AG04450 (cell line): ENCODE data around the gene IER2. TPM values are rescaled to one million over a fixed set of nuclear protein-coding genes. Genes with fewer than 3 reads are reported as not detected.
"Not testable (repeated sequence)": the region's sequence is repeated elsewhere in the genome, so short reads cannot be mapped to it uniquely, and the experiment has no call there.

Experiments used
- CTCF ChIA-PET: fragments of 300-600, 350-600 bp; formaldehyde crosslinking; extraction: SDS; loops from one replicate; lab custom pipeline; 2022; ENCODE audit warnings: antibody characterized with exemption, inconsistent platforms; lab: Charles Lee
- POLR2A ChIA-PET: fragments of 350-600 bp; formaldehyde crosslinking; extraction: SDS; loops from one replicate; lab custom pipeline; 2021; ENCODE audit warnings: antibody characterized with exemption, inconsistent platforms; lab: Yijun Ruan, JAX
- DNase-seq: peaks from one replicate; pipeline ENCODE4 v3.0.0-alpha.2; 2011; ENCODE audit warnings: low read depth, low spot score
- H3K27ac ChIP-seq: one replicate; pipeline ENCODE4 v1.5.1; 2012; ENCODE audit warnings: low read depth, low read length, control low read depth
- H3K27me3 ChIP-seq: one replicate; pipeline ENCODE4 v1.6.0; 2012; ENCODE audit warnings: low read length; ENCODE audit not compliant: control insufficient read depth, insufficient read depth
- H3K4me3 ChIP-seq: 2 replicates; pipeline ENCODE4 v1.5.1; 2011; ENCODE audit warnings: mild to moderate bottlenecking, low read depth, low read length, control low read depth
- H3K9me3 ChIP-seq: 2 replicates; pipeline ENCODE4 v1.5.1; 2012; ENCODE audit warnings: low read length; ENCODE audit not compliant: control insufficient read depth, insufficient read depth
- polyA plus RNA-seq: library from polyadenylated mRNA; depleted of rRNA; stranded (reverse); fragments of >200 nt; gene quantifications from 2 replicates; pipeline ENCODE4 v1.2.3, GENCODE V29; 2011
- TF ChIP-seq, protein P1 (sequence below): IDR thresholded peaks from 2 replicates; pipeline ENCODE4 v1.5.1; 2011; ENCODE audit warnings: low read depth, low read length, control low read depth, inconsistent platforms

Gene IER2
- polyA plus RNA-seq, 1 experiment, result 15.3 TPM

DNA sequence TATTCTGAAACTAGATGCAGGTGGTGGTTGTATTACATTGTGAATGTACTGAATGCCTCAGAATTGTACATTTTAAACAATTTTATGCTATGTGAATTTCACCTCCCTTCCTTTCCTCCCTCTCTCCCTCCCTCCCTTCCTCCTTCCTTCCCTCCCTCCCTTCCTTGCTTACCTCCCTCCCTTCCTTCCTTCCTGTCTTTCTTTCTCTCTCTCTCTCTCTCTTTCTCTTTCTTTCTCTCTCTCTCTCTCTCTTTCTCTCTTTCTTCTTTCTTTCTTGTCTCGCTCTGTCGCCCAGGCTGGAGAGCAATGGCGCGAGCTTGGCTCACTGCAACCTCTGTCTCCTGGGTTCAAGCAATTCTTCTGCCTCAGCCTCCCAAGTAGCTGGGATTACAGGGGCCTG is 37.2 kb downstream of the IER2 start:
- H3K9me3 ChIP-seq, result no peaks in the 10 kb centered on the region
- no peaks in the 10 kb centered on the region for H3K27me3 ChIP-seq
- DNase-seq, result no peak
- ChIA-PET POLR2A (no interaction called here), CTCF (no interaction called here)
- TF ChIP-seq, protein P1, sequence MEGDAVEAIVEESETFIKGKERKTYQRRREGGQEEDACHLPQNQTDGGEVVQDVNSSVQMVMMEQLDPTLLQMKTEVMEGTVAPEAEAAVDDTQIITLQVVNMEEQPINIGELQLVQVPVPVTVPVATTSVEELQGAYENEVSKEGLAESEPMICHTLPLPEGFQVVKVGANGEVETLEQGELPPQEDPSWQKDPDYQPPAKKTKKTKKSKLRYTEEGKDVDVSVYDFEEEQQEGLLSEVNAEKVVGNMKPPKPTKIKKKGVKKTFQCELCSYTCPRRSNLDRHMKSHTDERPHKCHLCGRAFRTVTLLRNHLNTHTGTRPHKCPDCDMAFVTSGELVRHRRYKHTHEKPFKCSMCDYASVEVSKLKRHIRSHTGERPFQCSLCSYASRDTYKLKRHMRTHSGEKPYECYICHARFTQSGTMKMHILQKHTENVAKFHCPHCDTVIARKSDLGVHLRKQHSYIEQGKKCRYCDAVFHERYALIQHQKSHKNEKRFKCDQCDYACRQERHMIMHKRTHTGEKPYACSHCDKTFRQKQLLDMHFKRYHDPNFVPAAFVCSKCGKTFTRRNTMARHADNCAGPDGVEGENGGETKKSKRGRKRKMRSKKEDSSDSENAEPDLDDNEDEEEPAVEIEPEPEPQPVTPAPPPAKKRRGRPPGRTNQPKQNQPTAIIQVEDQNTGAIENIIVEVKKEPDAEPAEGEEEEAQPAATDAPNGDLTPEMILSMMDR, result no peak
- H3K27ac ChIP-seq, result no peak overlapping the region
- no peak overlapping the region for H3K4me3 ChIP-seq

DNA sequence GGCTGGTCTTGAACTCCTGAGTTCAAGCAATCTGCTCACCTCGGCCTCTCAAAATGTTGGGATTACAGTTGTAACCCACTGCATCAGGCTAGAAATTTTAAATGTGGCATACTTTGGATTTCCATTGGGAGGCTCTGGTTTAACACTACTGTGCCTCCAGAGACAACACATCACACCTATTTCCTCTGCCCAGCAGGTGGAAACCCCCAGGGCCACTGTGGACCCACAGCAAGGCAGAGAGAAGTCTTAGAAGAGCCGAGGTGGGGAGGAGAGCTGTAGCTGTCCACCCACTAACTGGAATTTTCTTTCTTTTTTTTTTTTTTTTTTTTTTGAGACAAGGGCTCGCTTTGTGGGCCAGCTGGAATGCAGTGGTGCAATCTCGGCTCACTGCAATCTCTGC is 39.4 kb downstream of the IER2 start:
- POLR2A ChIA-PET, result interaction anchor here (0.6 kb wide), 2 partner anchors 40 to 595 kb away, joined by 3 to 4 read pairs; partner anchors contain the start of gene STX10
- CTCF ChIA-PET, result no interaction called here
- Histone ChIP-seq H3K4me3 (no peak overlapping the region), H3K27me3 (no peaks in the 10 kb centered on the region), H3K27ac (no peak overlapping the region), H3K9me3 (no peaks in the 10 kb centered on the region)
- TF ChIP-seq, protein P1, result no peak
- no peak for DNase-seq

DNA sequence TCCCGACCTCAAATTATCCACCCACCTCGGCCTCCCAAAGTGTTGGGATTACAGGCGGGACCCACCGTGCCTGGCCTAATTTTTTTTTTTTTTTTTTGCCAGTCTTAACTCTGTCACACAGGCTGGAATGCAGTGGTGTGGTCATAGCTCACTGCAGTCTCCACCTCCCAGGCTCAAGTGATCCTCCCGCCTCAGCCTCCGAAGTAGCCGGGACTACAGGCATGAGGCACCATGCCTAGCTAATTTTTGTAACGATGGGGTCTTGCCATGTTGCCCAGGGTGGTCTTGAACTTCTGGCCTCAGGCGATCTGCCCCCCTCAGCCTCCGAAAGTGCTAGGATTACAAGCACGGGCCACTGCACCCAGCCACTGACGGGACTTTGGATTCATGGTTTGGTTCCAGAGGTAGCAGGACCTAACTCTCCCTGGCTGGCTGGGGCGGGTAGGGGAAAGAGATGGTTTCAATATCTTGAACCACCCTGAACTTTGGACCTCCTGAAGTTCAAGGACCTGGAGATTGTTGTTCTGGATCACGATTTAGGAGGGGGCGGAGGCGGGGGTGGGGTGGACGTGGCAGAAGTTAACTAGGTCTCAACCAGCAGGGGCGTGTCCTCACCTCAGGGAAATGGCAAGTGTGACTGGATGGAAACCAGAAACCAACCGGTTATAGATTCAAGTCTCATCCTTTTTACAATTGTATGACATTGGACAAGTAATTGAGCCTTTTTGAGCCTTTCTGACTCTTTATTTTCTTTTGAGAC is 40.8 kb downstream of the IER2 start:
- no peak overlapping the region for H3K27ac ChIP-seq
- DNase-seq, result no peak
- H3K9me3 ChIP-seq, result no peaks in the 10 kb centered on the region
- H3K27me3 ChIP-seq, result no peaks in the 10 kb centered on the region
- TF ChIP-seq, protein P1, result no peak
- ChIA-PET CTCF (no interaction called here), POLR2A (no interaction called here)
- H3K4me3 ChIP-seq, result no peak overlapping the region

DNA sequence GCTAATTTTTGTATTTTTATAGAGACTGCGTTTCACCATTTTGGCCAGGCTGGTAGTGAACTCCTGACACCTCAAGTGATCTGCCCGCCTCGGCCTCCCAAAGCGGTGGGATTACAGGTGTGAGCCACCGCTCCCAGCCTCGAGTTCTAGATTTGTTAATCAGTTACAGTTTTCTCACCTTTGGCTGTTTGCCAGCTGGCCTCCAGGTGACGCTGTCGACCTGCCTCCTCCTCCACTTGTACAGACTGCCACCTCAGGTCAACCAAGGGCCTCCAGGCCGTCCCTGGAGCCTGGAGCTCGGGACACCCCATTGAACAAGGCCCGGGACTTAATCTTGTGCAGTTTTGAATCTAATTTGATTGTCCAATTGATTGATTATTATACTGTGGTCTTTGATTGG is 45.5 kb downstream of the IER2 start:
- Histone ChIP-seq H3K27me3 (no peaks in the 10 kb centered on the region), H3K27ac (no peak overlapping the region), H3K4me3 (no peak overlapping the region), H3K9me3 (no peaks in the 10 kb centered on the region)
- POLR2A ChIA-PET, result interaction anchor here (0.5 kb wide), 1 partner anchor 53 kb away, joined by 3 read pairs; no protein-coding TSS in a partner anchor
- no peak for DNase-seq
- TF ChIP-seq, protein P1, result no peak
- CTCF ChIA-PET, result interaction anchor here (0.6 to 2.9 kb wide), 9 partner anchors 13 to 230 kb away, joined by 3 to 26 read pairs (median 5); no protein-coding TSS in a partner anchor

DNA sequence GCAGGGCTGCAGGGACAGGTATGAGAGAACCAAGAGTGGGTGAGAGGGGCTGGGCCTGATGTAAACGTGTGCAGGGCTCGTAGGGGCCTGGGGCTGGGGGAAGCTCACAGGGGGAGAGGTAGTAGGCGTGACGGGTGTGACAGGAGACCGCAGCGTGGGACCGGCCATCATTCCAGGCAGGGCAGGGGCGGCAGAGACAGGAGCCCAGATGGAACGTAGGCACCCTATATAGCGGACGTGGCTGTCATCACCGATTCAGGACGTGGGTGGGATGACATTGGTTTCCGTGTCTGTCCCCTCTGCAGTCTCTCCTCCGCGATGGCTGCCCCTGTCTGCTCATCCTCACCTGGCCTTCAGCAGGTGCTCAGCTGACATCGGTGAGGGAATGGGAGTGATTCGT is 48.4 kb downstream of the IER2 start:
- no peak for DNase-seq
- Histone ChIP-seq H3K4me3 (no peak overlapping the region), H3K27ac (no peak overlapping the region), H3K9me3 (no peaks in the 10 kb centered on the region), H3K27me3 (no peaks in the 10 kb centered on the region)
- TF ChIP-seq, protein P1, result no peak
- ChIA-PET POLR2A (interaction anchor here (0.7 kb wide), 2 partner anchors 29 to 40 kb away, joined by 3 read pairs; no protein-coding TSS in a partner anchor), CTCF (no interaction called here)

DNA sequence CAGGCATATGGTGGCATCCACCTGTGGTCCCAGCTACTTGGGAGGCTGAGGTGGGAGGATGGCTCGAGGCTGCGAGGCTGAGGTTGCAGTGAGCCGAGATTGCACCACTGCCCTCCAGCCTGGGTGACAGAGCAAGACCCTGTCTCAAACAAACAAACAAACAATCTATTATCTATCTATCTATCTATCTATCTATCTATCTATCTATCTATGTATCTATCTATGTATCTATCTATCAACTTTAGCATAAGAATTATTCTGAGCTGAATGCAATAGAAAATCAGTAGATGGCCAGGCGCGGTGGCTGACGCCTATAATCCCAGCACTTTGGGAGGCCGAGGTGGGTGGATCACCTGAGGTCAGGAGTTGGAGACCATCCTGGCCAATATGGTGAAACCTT is 51.9 kb downstream of the IER2 start:
- POLR2A ChIA-PET, H3K4me3 ChIP-seq, H3K9me3 ChIP-seq, DNase-seq, H3K27ac ChIP-seq, H3K27me3 ChIP-seq: not testable (repeated sequence)
- CTCF ChIA-PET, result interaction anchor here (0.7 kb wide), 1 partner anchor 116 kb away, joined by 3 read pairs; no protein-coding TSS in a partner anchor
